ENCODE data around the gene ITGA11.

- no peak for TF ChIP-seq TCF4 (CRISPR knock-in tag; IDR thresholded peaks at IDR 0.05; ENCODE audit: borderline replicate concordance)
- no peak for TF ChIP-seq BACH2 (CRISPR knock-in tag; IDR thresholded peaks at IDR 0.05; ENCODE audit: borderline replicate concordance)
- no peak for TF ChIP-seq CREB5 (CRISPR knock-in tag; IDR thresholded peaks at IDR 0.05; ENCODE audit: low read depth)
- TF ChIP-seq RARB (CRISPR knock-in tag; IDR thresholded peaks at IDR 0.05): no peak
- no peak for TF ChIP-seq TOX (CRISPR knock-in tag; IDR thresholded peaks at IDR 0.05; ENCODE audit: borderline replicate concordance)
- no peak for TF ChIP-seq PATZ1 (CRISPR knock-in tag; IDR thresholded peaks at IDR 0.05; ENCODE audit: borderline replicate concordance)
- no peak for TF ChIP-seq ZFP30 (CRISPR knock-in tag; IDR thresholded peaks at IDR 0.05)
- TF ChIP-seq ARNTL (CRISPR knock-in tag; IDR thresholded peaks at IDR 0.05; ENCODE audit: borderline replicate concordance, low read depth): no peak
- no peak for TF ChIP-seq ZFP3 (CRISPR knock-in tag; IDR thresholded peaks at IDR 0.05)
- TF ChIP-seq ZNF70 (CRISPR knock-in tag; IDR thresholded peaks at IDR 0.05): no peak
- no peak for TF ChIP-seq SNAI2 (CRISPR knock-in tag; IDR thresholded peaks at IDR 0.05)
- no peak for TF ChIP-seq CSDC2 (CRISPR knock-in tag; IDR thresholded peaks at IDR 0.05)
- no peak for TF ChIP-seq PPARA (CRISPR knock-in tag; IDR thresholded peaks at IDR 0.05; ENCODE audit: borderline replicate concordance)
Observed at GRCh38 chr15:68304589-68305337, 127.2 kb downstream of the ITGA11 start.

Data from SK-N-SH treated with all-trans-retinoic acid at 6 μM for 48 hours (cell line).